HepG2 (cell line): ENCODE results near the gene NPAS2. TPM values are rescaled to one million over a fixed set of nuclear protein-coding genes. Genes with fewer than 3 reads are reported as not detected.

Experiments
- ASH2L ChIP-seq: fragments of 300-600, 200-600 bp; sonication (generic); IDR thresholded peaks from 2 replicates; pipeline ENCODE4 v1.7.0; 2017; ENCODE audit warnings: low read depth, mild to moderate bottlenecking, moderate library complexity, mixed read lengths, low read length; ENCODE audit not compliant: insufficient read length
- ETV6 ChIP-seq: sonication (generic); formaldehyde crosslinking; conservative IDR thresholded peaks from 2 replicates; pipeline ENCODE4 v1.4.0; 2020; ENCODE audit warnings: missing genetic modification reagents
- FIP1L1 ChIP-seq: fragments of 200-400 bp; formaldehyde crosslinking; IDR thresholded peaks from 2 replicates; pipeline ENCODE4 v1.6.1; 2018; ENCODE audit warnings: low read depth, mild to moderate bottlenecking, low read length, moderate library complexity, borderline replicate concordance; ENCODE audit not compliant: insufficient read depth
- GATAD2A ChIP-seq: IDR thresholded peaks from 2 replicates; pipeline ENCODE4 v1.6.1; 2016
- HNRNPH1 ChIP-seq: fragments of 200-400 bp; formaldehyde crosslinking; optimal IDR thresholded peaks from 2 replicates; pipeline ENCODE3; 2017; ENCODE audit warnings: mild to moderate bottlenecking, low read depth, low read length
- HNRNPK ChIP-seq: fragments of 200-400 bp; formaldehyde crosslinking; IDR thresholded peaks from 2 replicates; pipeline ENCODE4 v1.6.1; 2018; ENCODE audit warnings: low read length, low read depth, moderate library complexity, mild to moderate bottlenecking; ENCODE audit not compliant: poor library complexity, severe bottlenecking
- HNRNPL ChIP-seq: fragments of 200-400 bp; formaldehyde crosslinking; IDR thresholded peaks from 2 replicates; pipeline ENCODE4 v1.6.1; 2017; ENCODE audit warnings: mild to moderate bottlenecking, low read depth, low read length
- KDM5A ChIP-seq: fragments of 200-600 bp; sonication (generic); IDR thresholded peaks from 2 replicates; pipeline ENCODE4 v1.7.0; 2018; ENCODE audit warnings: antibody characterized with exemption, mild to moderate bottlenecking, low read length, borderline replicate concordance
- LRRFIP1 ChIP-seq: sonication (generic); formaldehyde crosslinking; conservative IDR thresholded peaks from 2 replicates; pipeline ENCODE4 v1.4.0; 2020; ENCODE audit warnings: missing genetic modification reagents
- POGK ChIP-seq: sonication (generic); formaldehyde crosslinking; conservative IDR thresholded peaks from 2 replicates; pipeline ENCODE4 v1.8.0; 2022; ENCODE audit warnings: mild to moderate bottlenecking, moderate library complexity, missing genetic modification reagents
- RFXANK ChIP-seq: IDR thresholded peaks from 2 replicates; pipeline ENCODE4 v1.6.1; 2016
- SALL1 ChIP-seq: sonication (generic); formaldehyde crosslinking; IDR thresholded peaks from 2 replicates; pipeline ENCODE4 v1.8.0; 2022; ENCODE audit warnings: mild to moderate bottlenecking, missing genetic modification reagents
- THAP11 ChIP-seq: IDR thresholded peaks from 2 replicates; pipeline ENCODE4 v1.6.1; 2016; ENCODE audit warnings: missing biosample characterization, missing genetic modification reagents
- TMF1 ChIP-seq: sonication (generic); formaldehyde crosslinking; IDR thresholded peaks from 2 replicates; pipeline ENCODE4 v1.8.1; 2022; ENCODE audit warnings: low read depth, missing genetic modification reagents
- ZNF138 ChIP-seq: sonication (generic); formaldehyde crosslinking; IDR thresholded peaks from 2 replicates; pipeline ENCODE4 v1.5.0; 2020; ENCODE audit warnings: mild to moderate bottlenecking, low read depth, missing genetic modification reagents
- ZNF17 ChIP-seq: sonication (generic); formaldehyde crosslinking; IDR thresholded peaks from 2 replicates; pipeline ENCODE4 v1.5.0; 2020; ENCODE audit warnings: mild to moderate bottlenecking, missing genetic modification reagents
- ZNF3 ChIP-seq: IDR thresholded peaks from 2 replicates; pipeline ENCODE4 v1.7.0; 2017; ENCODE audit warnings: inconsistent platforms
- ZNF703 ChIP-seq: sonication (generic); formaldehyde crosslinking; IDR thresholded peaks from 2 replicates; pipeline ENCODE4 v1.5.1; 2020; ENCODE audit warnings: missing genetic modification reagents, mild to moderate bottlenecking, moderate library complexity, borderline replicate concordance
- polyA plus RNA-seq, 8 experiments: library from polyadenylated mRNA; depleted of rRNA in 3 of 8; stranded (reverse) in 7 of 8; unstranded in 1 of 8; fragments of >200 nt; fragmentation: Illumina TruSeq in 4 of 8; extraction: Trizol in 4 of 8; gene quantifications; 2 replicates each; pipeline versions ENCODE4 v1.2.1 to v1.2.3, GENCODE V29; 2011 to 2016; ENCODE audit warnings: low read depth in 4 of 8, missing spikeins in 1 of 8, mixed read lengths in 1 of 8; ENCODE audit not compliant: insufficient read depth in 1 of 8
- total RNA-seq, 5 experiments: library from RNA; depleted of rRNA; stranded (reverse); fragments of >200 nt; fragmentation: Illumina TruSeq; extraction: Trizol; gene quantifications; 2 replicates each; pipeline ENCODE4 v1.2.3, GENCODE V29; 2016; ENCODE audit warnings: low read depth in 1 of 5
- TF ChIP-seq, protein P1 (sequence below): sonication (generic); formaldehyde crosslinking; IDR thresholded peaks from 2 replicates; pipeline ENCODE4 v1.5.1; 2020; ENCODE audit warnings: missing genetic modification reagents, mild to moderate bottlenecking, borderline replicate concordance
- TF ChIP-seq, protein P2 (sequence below): sonication (generic); formaldehyde crosslinking; conservative IDR thresholded peaks from 2 replicates; pipeline ENCODE4 v1.8.0; 2022; ENCODE audit warnings: missing genetic modification reagents

The NPAS2 gene
- total and polyA plus RNA-seq, 2 of the 13 experiments (the other 11 are each of a cell fraction or from before 2014, with no cell fraction given), result 14.8 to 37.5 TPM

- TF ChIP-seq, protein P1, sequence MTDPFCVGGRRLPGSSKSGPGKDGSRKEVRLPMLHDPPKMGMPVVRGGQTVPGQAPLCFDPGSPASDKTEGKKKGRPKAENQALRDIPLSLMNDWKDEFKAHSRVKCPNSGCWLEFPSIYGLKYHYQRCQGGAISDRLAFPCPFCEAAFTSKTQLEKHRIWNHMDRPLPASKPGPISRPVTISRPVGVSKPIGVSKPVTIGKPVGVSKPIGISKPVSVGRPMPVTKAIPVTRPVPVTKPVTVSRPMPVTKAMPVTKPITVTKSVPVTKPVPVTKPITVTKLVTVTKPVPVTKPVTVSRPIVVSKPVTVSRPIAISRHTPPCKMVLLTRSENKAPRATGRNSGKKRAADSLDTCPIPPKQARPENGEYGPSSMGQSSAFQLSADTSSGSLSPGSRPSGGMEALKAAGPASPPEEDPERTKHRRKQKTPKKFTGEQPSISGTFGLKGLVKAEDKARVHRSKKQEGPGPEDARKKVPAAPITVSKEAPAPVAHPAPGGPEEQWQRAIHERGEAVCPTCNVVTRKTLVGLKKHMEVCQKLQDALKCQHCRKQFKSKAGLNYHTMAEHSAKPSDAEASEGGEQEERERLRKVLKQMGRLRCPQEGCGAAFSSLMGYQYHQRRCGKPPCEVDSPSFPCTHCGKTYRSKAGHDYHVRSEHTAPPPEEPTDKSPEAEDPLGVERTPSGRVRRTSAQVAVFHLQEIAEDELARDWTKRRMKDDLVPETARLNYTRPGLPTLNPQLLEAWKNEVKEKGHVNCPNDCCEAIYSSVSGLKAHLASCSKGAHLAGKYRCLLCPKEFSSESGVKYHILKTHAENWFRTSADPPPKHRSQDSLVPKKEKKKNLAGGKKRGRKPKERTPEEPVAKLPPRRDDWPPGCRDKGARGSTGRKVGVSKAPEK (CRISPR knock-in tag), result no peak
- TF ChIP-seq FIP1L1, result no peak
- no peak for TF ChIP-seq ZNF17
- peak; percentile 65 for TF ChIP-seq THAP11 (CRISPR knock-in tag)
- no peak for TF ChIP-seq RFXANK
- no peak for TF ChIP-seq LRRFIP1 (CRISPR knock-in tag)
- TF ChIP-seq KDM5A, result no peak
- TF ChIP-seq SALL1, result peak; percentile 98
- TF ChIP-seq POGK (CRISPR knock-in tag), result no peak
- TF ChIP-seq TMF1 (CRISPR knock-in tag), result no peak
- TF ChIP-seq HNRNPH1, result no peak
- TF ChIP-seq ASH2L, result peak; percentile 62
- peak; percentile 98 for TF ChIP-seq GATAD2A (CRISPR knock-in tag)
- no peak for TF ChIP-seq ZNF138 (CRISPR knock-in tag)
- TF ChIP-seq ZNF3 (CRISPR knock-in tag), result no peak
- no peak; the same call in none of the 2 replicates for TF ChIP-seq ETV6 (CRISPR knock-in tag)
- 0 out of 2 replicates have a peak, but pooled peaks have one; percentile 26 for TF ChIP-seq ZNF703 (CRISPR knock-in tag)
- TF ChIP-seq HNRNPL, result 0 out of 2 replicates have a peak, but pooled peaks have one; percentile 58
- no peak for TF ChIP-seq HNRNPK
- TF ChIP-seq, protein P2, sequence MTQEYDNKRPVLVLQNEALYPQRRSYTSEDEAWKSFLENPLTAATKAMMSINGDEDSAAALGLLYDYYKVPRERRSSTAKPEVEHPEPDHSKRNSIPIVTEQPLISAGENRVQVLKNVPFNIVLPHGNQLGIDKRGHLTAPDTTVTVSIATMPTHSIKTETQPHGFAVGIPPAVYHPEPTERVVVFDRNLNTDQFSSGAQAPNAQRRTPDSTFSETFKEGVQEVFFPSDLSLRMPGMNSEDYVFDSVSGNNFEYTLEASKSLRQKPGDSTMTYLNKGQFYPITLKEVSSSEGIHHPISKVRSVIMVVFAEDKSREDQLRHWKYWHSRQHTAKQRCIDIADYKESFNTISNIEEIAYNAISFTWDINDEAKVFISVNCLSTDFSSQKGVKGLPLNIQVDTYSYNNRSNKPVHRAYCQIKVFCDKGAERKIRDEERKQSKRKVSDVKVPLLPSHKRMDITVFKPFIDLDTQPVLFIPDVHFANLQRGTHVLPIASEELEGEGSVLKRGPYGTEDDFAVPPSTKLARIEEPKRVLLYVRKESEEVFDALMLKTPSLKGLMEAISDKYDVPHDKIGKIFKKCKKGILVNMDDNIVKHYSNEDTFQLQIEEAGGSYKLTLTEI (CRISPR knock-in tag), result no peak
These were observed 63.0 kb downstream of the NPAS2 start (continued) for GRCh38 chr2:100882645-100883613.
